PC-3 (cell line): ENCODE measurements around the gene FAM89B.

Experiments
- CTCF ChIP-seq: fragments of 300-600 bp; sonication (generic); conservative IDR thresholded peaks from 2 replicates; pipeline ENCODE4 v1.5.1; 2017; ENCODE audit warnings: antibody characterized with exemption, low read depth, mild to moderate bottlenecking, low read length
- EZH2phosphoT487 ChIP-seq: fragments of 300-600 bp; sonication (generic); IDR thresholded peaks from 2 replicates; pipeline ENCODE4 v1.6.1; 2018; ENCODE audit warnings: mild to moderate bottlenecking, antibody characterized with exemption, low read length, borderline replicate concordance

DNA sequence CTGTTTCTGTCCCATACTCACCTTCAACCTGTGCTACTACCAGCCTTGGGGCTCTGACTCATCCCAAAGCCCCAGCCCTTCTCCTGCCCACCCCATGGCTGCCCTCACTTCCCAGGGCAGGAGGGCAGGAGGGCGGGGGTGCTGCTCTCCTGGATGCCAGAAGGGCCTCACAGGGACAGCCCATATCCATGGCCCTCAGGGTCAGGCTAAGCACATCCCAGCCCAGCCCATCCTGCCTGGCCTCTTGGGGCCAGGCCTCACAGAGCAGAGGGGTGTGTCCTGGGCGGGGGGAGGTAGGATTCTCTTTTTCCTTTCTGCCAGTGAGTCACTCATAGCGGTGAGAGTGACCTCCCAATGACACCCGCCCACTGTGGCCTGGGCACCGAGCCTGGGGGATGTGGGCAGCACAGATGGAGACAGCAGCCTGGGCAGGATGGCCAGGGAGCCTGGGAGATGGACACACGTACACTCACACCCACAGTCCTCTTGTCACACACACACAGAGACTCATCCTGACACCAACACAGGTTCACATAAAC lies 16.6 kb upstream of the FAM89B start:
- no peak for TF ChIP-seq CTCF
- no peak for TF ChIP-seq EZH2phosphoT487
